HAP-1 (cell line): ENCODE data around the gene TPO.
"Not testable (repeated sequence)": the region's sequence is repeated elsewhere in the genome, so short reads cannot be mapped to it uniquely, and the experiment has no call there.

Source experiments
- DNase-seq, 2 experiments: peaks; one replicate each; pipeline ENCODE4 v3.0.0-alpha.2; 2016 to 2020; ENCODE audit warnings: low spot score in 2 of 2
- H3K27me3 ChIP-seq: fragments of 250-450 bp; sonication (Bioruptor Pico); 2 replicates; pipeline ENCODE4 v1.5.1; 2020; ENCODE audit warnings: low read depth, mild to moderate bottlenecking, moderate library complexity
- H3K36me3 ChIP-seq: fragments of 250-450 bp; sonication (Bioruptor Pico); replicated peaks from 2 replicates; pipeline ENCODE4 v1.5.1; 2020; ENCODE audit warnings: mild to moderate bottlenecking
- H3K4me1 ChIP-seq: fragments of 250-450 bp; sonication (Bioruptor Pico); 2 replicates; pipeline ENCODE4 v1.5.1; 2020; ENCODE audit warnings: mild to moderate bottlenecking
- H3K4me3 ChIP-seq: fragments of 250-450 bp; sonication (Bioruptor Pico); 2 replicates; pipeline ENCODE4 v1.5.1; 2020; ENCODE audit warnings: mild to moderate bottlenecking, moderate library complexity
- H3K9me3 ChIP-seq: fragments of 250-450 bp; sonication (Bioruptor Pico); 2 replicates; pipeline ENCODE4 v1.5.1; 2020; ENCODE audit warnings: mild to moderate bottlenecking, moderate library complexity
- in situ Hi-C: fragments of 300-500 bp; cut with MboI; formaldehyde crosslinking; loops from 3 replicates; pipeline ENCODE4 v1.14.3; 2020; ENCODE audit warnings: low sequenced_read_pairs, inconsistent platforms, mixed read lengths

The TPO gene

GRCh38 chr2:1489486-1489885 lies 76.2 kb downstream of the TPO start:
- H3K36me3 ChIP-seq: no peaks in the 10 kb centered on the region
- in situ Hi-C loops: no loop called here
- DNase-seq: no peak
- H3K4me3 ChIP-seq: no peak overlapping the region
- H3K4me1 ChIP-seq: no peaks in the 10 kb centered on the region
- H3K9me3 ChIP-seq: no peaks in the 10 kb centered on the region
- H3K27me3 ChIP-seq: no peaks in the 10 kb centered on the region

GRCh38 chr2:1490381-1490780 lies 77.1 kb downstream of the TPO start:
- H3K4me1 ChIP-seq, H3K9me3 ChIP-seq, H3K27me3 ChIP-seq, H3K4me3 ChIP-seq, DNase-seq, in situ Hi-C loops, H3K36me3 ChIP-seq: not testable (repeated sequence)

DNA sequence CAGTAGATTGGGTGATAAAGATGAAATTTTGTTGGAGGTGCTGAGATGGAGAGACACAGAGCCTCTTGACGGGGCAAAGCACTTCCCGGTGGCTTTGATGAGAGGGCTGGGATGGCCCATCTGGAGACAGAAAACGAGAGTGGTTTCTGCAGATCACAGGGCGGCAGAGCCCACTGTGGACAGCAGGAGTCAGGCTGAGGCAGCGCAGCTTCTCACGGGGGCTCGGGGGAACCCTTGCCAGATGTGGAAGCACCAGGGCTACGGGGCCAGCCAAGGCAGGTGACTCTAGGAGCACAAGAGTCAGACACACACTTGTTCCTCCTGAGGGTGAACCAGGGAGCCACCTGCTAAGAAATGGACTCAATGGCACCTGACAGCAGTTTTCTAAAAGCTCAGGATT lies 78.5 kb downstream of the TPO start:
- no peaks in the 10 kb centered on the region for H3K9me3 ChIP-seq
- no peak overlapping the region for H3K4me3 ChIP-seq
- in situ Hi-C loops: no loop called here
- no peaks in the 10 kb centered on the region for H3K27me3 ChIP-seq
- no peaks in the 10 kb centered on the region for H3K36me3 ChIP-seq
- H3K4me1 ChIP-seq: no peaks in the 10 kb centered on the region
- DNase-seq: no peak

DNA sequence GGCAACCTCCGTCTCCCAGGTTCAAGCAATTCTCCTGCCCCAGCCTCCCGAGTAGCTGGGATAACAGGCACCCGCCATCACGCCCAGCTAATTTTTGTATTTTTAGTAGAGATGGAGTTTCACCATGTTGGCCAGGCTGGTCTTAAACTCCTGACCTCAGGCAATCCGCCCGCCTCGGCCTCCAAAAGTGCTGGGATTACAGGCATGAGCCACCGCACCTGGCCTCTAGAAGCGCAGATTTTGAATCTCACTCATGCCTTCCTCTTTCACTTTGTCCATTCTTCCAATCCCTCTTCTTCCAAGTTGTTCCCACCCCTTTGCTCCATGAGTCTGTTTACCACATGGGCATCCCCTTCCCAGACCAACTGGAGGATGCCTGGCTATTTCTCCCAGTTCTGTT lies 79.0 kb downstream of the TPO start:
- in situ Hi-C loops, H3K4me1 ChIP-seq, H3K27me3 ChIP-seq: not testable (repeated sequence)

GRCh38 chr2:1492711-1493430 lies 79.6 kb downstream of the TPO start:
- H3K9me3 ChIP-seq: no peaks in the 10 kb centered on the region
- no peaks in the 10 kb centered on the region for H3K36me3 ChIP-seq
- H3K4me3 ChIP-seq: no peak overlapping the region
- DNase-seq: no peak
- H3K27me3 ChIP-seq: no peaks in the 10 kb centered on the region
- no peaks in the 10 kb centered on the region for H3K4me1 ChIP-seq
- in situ Hi-C loops: no loop called here

More for the DNA sequence above, 79.0 kb downstream of the TPO start:
- H3K9me3 ChIP-seq, DNase-seq, H3K36me3 ChIP-seq, H3K4me3 ChIP-seq: not testable (repeated sequence)

GRCh38 chr2:1493431-1494126 lies 80.3 kb downstream of the TPO start:
- in situ Hi-C loops: no loop called here
- Histone ChIP-seq H3K4me1 (no peaks in the 10 kb centered on the region), H3K4me3 (no peak overlapping the region), H3K36me3 (no peaks in the 10 kb centered on the region), H3K9me3 (no peaks in the 10 kb centered on the region), H3K27me3 (no peaks in the 10 kb centered on the region)
- DNase-seq: no peak

DNA sequence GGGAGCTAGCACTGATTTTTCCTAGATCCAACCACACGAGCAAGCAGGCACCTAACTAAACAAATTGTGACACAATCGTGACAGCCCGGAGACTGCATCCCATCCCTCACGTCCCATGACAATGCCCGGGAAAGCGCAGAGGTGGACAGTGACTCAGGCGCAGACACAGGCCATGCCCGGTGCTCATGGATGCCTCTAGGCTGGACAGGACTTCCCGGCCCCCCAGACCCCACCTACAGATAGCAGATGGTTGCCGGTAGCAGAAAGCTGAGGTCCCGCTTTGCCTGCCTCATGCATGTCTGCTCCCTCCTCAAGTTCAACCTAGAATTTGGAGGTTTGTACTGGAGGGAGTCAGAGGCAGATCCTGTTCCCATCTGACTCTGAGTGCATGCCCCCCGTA lies 81.0 kb downstream of the TPO start:
- Histone ChIP-seq H3K27me3 (no peaks in the 10 kb centered on the region), H3K36me3 (no peaks in the 10 kb centered on the region), H3K4me1 (no peaks in the 10 kb centered on the region), H3K9me3 (no peaks in the 10 kb centered on the region), H3K4me3 (no peak overlapping the region)
- in situ Hi-C loops: no loop called here
- DNase-seq: no peak

GRCh38 chr2:1494906-1495305 lies 81.6 kb downstream of the TPO start:
- no peaks in the 10 kb centered on the region for H3K36me3 ChIP-seq
- no peak overlapping the region for H3K4me3 ChIP-seq
- H3K4me1 ChIP-seq: no peaks in the 10 kb centered on the region
- DNase-seq: no peak
- no peaks in the 10 kb centered on the region for H3K27me3 ChIP-seq
- in situ Hi-C loops: no loop called here
- H3K9me3 ChIP-seq: no peaks in the 10 kb centered on the region

DNA sequence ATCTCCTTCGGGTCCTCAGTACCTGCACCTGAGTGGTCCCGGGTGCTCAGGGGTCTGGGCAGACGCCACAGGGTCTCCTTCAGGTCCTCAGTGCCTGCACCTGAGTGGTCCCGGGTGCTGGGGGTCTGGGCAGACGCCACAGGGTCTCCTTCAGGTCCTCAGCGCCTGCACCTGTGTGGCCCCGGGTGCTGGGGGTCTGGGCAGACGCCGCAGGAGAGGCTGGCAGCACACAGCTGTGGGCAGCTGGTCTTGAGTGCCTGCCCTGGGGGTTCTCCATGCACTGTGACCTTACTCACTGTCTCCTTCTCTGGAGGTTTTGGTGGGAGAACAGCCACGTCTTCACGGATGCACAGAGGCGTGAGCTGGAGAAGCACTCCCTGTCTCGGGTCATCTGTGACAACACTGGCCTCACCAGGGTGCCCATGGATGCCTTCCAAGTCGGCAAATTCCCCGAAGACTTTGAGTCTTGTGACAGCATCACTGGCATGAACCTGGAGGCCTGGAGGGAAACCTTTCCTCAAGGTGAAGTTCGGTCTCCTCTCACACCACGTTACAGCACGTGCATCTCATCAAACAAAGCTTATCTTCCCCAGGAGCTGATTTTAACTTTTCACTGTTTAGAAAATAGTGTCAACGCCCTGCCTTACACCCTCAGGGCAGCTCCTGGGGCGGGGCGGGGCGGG lies 82.6 kb downstream of the TPO start:
- no peaks in the 10 kb centered on the region for H3K9me3 ChIP-seq
- DNase-seq: no peak
- H3K27me3 ChIP-seq: no peaks in the 10 kb centered on the region
- no peaks in the 10 kb centered on the region for H3K36me3 ChIP-seq
- H3K4me1 ChIP-seq: no peaks in the 10 kb centered on the region
- no peak overlapping the region for H3K4me3 ChIP-seq
- in situ Hi-C loops: no loop called here

GRCh38 chr2:1496359-1496821 lies 83.1 kb downstream of the TPO start:
- no peaks in the 10 kb centered on the region for H3K4me1 ChIP-seq
- no peaks in the 10 kb centered on the region for H3K36me3 ChIP-seq
- in situ Hi-C loops: no loop called here
- H3K4me3 ChIP-seq: no peak overlapping the region
- no peaks in the 10 kb centered on the region for H3K9me3 ChIP-seq
- no peaks in the 10 kb centered on the region for H3K27me3 ChIP-seq
- no peak for DNase-seq

GRCh38 chr2:1497122-1497611 lies 83.9 kb downstream of the TPO start:
- no peaks in the 10 kb centered on the region for H3K4me1 ChIP-seq
- H3K27me3 ChIP-seq: no peaks in the 10 kb centered on the region
- no peaks in the 10 kb centered on the region for H3K9me3 ChIP-seq
- no peaks in the 10 kb centered on the region for H3K36me3 ChIP-seq
- in situ Hi-C loops: no loop called here
- H3K4me3 ChIP-seq: no peak overlapping the region
- no peak for DNase-seq

DNA sequence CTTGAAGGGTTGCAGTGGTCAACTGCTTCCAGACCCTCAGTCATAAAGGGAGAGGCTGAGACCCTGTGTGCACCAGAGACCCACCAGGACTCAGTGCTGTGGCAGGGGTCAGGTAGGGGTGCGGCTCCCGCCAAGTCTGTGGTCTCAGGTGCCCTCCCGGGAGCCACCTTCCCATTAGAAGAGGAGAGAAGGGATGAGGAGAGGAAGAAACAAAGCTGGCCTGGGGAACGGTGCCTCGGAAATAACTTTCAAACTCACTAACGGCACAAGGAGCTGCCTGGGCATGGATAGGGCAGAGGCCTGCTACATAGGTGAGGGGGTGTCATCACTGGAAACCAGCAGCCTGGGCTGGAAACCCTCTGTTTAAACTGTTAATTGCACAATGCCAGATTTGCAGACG lies 84.9 kb downstream of the TPO start:
- DNase-seq: no peak
- in situ Hi-C loops: no loop called here
- Histone ChIP-seq H3K9me3 (no peaks in the 10 kb centered on the region), H3K4me3 (no peak overlapping the region), H3K4me1 (no peaks in the 10 kb centered on the region), H3K36me3 (no peaks in the 10 kb centered on the region), H3K27me3 (no peaks in the 10 kb centered on the region)

DNA sequence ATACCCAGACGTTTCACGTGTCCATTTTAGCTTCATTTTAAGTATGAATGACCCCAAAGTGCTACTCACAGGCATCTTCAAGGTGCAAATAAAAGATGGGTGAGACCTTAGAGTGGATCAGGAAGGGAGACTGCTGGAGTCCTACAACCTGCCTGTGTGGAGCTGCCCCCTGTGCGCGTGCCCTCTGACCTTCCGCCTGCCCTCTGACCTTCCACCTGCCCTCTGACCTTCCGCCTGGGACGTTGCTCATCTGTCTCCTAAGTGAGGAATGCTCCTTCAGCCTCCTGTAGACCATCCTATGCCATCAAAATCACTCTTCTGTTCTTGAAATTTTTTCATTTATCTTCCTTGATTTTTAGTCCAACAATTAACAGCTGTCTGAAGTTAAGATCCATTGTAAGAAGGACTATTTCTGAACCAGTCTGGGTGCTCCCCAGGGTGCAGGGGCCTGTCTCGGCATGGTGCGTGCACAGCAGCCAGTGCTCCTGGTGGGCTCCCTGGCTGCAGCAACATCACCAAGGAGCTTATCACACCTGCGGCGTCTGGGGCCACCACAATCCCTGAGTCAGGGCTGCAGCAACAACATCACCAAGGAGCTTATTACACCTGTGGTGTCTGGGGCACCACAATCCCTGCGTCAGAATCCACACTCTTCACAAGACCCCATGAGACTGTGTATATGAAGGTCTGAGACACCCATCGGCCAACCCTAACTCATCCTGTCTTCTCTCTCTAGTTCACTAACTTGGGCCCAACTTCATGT lies 86.0 kb downstream of the TPO start:
- no peaks in the 10 kb centered on the region for H3K36me3 ChIP-seq

More for the DNA sequence above, 86.0 kb downstream of the TPO start:
- H3K9me3 ChIP-seq: no peaks in the 10 kb centered on the region
- H3K27me3 ChIP-seq: no peaks in the 10 kb centered on the region
- in situ Hi-C loops: no loop called here
- DNase-seq: no peak
- H3K4me3 ChIP-seq: no peak overlapping the region
- H3K4me1 ChIP-seq: no peaks in the 10 kb centered on the region
